Measurements from ENCODE around the gene LRRC10B. TPM values are rescaled to one million over a fixed set of nuclear protein-coding genes. Genes with fewer than 3 reads are reported as not detected.

The LRRC10B gene
- total RNA-seq, 1 donor from 2014 or later = 10.0 TPM

DNA sequence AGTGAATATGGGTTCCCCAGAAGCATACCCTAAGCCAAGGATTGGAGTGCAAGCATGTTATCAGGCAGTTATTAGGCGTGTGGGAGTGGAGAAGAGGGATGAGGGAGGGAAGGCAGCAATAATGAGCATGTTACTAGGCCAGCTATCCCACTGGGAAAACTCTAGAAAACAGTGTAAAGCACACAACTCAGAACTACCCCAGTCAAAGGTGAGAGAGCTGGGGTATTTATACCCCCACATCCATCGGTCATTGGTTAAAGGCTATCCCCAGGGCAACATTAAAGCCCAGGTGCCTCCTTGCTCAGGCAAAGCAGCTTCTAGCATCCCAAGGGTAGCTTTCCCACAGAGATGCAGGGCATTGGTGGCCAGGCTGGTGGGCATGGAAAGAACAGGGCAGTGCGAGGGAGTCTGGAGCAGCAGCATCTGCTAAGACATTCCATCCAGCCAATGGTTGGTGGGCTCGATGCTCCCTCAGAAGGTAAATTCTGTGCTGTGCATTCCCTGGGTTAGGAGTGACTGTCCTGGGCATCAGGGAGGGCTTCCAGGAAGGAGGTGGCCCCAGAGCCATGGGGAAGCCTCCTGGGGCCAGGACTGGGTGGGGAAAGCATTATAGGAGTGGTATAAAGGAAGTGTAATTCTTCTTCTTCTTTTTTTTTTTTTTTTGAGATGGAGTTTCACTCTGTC lies 21.1 kb upstream of the LRRC10B start:
- H3K36me3 Mint-ChIP-seq = no peaks in the 10 kb centered on the region
- H3K27me3 Mint-ChIP-seq = no peaks in the 10 kb centered on the region
- no peaks in the 10 kb centered on the region for H3K9me3 Mint-ChIP-seq
- no peak overlapping the region for H3K4me3 Mint-ChIP-seq
- TF ChIP-seq CTCF (conservative IDR thresholded peaks at IDR 0.05) = no peak
- H3K4me1 Mint-ChIP-seq (ENCODE audit: unreplicated experiment) = peaks cover 19% of the 10 kb centered on the region
- no peak overlapping the region for H3K27ac Mint-ChIP-seq
- no peak for DNase-seq (ENCODE audit: extremely low spot score, unreplicated experiment)

GRCh38 chr11:61488651-61489291 lies 19.8 kb upstream of the LRRC10B start:
- Mint-ChIP-seq H3K36me3 (no peaks in the 10 kb centered on the region), H3K27ac (peak overlapping the region; percentile 66), H3K4me1 (ENCODE audit: unreplicated experiment) (peaks cover 19% of the 10 kb centered on the region), H3K27me3 (no peaks in the 10 kb centered on the region), H3K4me3 (peak overlapping the region; percentile 71), H3K9me3 (no peaks in the 10 kb centered on the region)
- TF ChIP-seq CTCF (conservative IDR thresholded peaks at IDR 0.05) = no peak
- no peak for DNase-seq (ENCODE audit: extremely low spot score, unreplicated experiment)

GRCh38 chr11:61489833-61490721 lies 18.5 kb upstream of the LRRC10B start:
- H3K36me3 Mint-ChIP-seq = no peaks in the 10 kb centered on the region
- peak overlapping the region; percentile 26 for H3K27ac Mint-ChIP-seq
- peak overlapping the region; percentile 41 for H3K4me3 Mint-ChIP-seq
- H3K4me1 Mint-ChIP-seq (ENCODE audit: unreplicated experiment) = peaks cover 24% of the 10 kb centered on the region
- TF ChIP-seq CTCF (conservative IDR thresholded peaks at IDR 0.05) = no peak
- no peaks in the 10 kb centered on the region for H3K9me3 Mint-ChIP-seq
- no peak for DNase-seq (ENCODE audit: extremely low spot score, unreplicated experiment)
- no peaks in the 10 kb centered on the region for H3K27me3 Mint-ChIP-seq

- Mint-ChIP-seq H3K36me3 (no peaks in the 10 kb centered on the region), H3K9me3 (no peaks in the 10 kb centered on the region), H3K27me3 (no peaks in the 10 kb centered on the region), H3K4me3 (no peak overlapping the region), H3K27ac (no peak overlapping the region), H3K4me1 (ENCODE audit: unreplicated experiment) (peaks cover 24% of the 10 kb centered on the region)
- DNase-seq (ENCODE audit: extremely low spot score, unreplicated experiment) = no peak
- no peak for TF ChIP-seq CTCF (conservative IDR thresholded peaks at IDR 0.05)
Measured at GRCh38 chr11:61491736-61492395, 16.7 kb upstream of the LRRC10B start.

DNA sequence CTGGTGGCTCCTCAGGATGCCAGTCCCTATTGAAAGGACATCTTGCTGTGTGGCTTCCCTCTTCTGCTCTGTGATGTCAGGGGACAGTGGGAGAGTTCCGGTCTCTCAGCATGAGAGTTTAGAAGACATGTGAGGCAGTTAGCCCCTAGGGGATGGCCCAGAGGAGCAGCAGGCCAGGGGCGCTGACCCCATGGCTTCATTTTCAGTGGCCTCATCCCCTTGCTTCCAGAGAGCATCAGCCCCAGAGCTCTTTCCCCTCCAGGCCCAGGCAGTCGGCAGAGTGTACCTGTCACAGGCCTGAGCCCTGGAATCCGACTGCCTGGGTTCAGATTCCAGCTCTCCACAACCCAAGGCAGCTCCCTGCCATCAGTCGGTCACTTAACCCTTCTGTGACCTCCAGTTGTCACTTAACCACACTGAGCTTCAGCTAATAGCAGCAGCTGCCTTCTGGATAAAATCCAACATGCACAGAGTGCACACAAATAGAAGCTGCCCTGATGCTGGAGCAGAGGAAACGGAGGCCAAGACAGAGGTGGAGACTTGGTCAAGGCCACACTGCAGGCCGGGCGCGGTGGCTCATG lies 14.1 kb upstream of the LRRC10B start:
- H3K4me3 Mint-ChIP-seq = no peak overlapping the region
- DNase-seq (ENCODE audit: extremely low spot score, unreplicated experiment) = no peak
- H3K27ac Mint-ChIP-seq = peak overlapping the region; percentile 57
- H3K4me1 Mint-ChIP-seq (ENCODE audit: unreplicated experiment) = peaks cover 13% of the 10 kb centered on the region
- H3K27me3 Mint-ChIP-seq = no peaks in the 10 kb centered on the region
- no peak for TF ChIP-seq CTCF (conservative IDR thresholded peaks at IDR 0.05)
- H3K36me3 Mint-ChIP-seq = no peaks in the 10 kb centered on the region
- H3K9me3 Mint-ChIP-seq = no peaks in the 10 kb centered on the region
